GM21447 (cell line): Measurements from ENCODE around the gene WDR64.

ENCODE experiments used
- ATAC-seq: cut with Tn5 transposase; IDR thresholded peaks from one replicate; pipeline ENCODE4 v1.9.1; 2021; ENCODE audit not compliant: unreplicated experiment

The WDR64 gene

DNA sequence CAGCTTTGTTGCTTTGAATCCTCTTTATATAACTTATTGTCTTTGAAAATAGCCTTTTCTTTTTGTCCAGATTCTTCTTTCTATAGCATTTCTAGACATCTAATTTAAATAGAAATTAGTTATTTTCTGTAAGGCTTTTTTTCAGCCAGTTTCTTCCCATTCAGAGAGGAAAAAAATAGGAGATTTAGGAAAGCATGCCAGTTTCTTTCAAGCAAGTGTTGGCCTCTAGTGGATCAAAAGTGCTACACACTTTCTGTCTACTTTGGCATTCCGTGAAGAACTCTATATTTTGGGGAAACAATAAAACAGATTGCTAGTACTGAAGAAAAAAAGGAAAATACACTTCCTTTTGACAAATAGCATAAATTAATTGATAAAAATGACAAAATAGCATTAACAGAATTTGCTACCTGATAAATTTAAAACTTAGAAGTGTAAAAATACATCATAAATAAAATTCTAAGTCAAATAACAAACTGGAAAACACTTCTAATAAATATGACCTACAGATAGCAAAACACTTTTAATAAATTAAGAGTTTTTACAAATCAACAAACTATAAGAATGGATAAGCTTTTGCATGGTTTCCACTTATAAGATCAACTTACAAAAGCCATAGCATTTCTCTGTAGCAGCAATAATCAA lies 182.8 kb downstream of the WDR64 start:
- no peak for ATAC-seq

DNA sequence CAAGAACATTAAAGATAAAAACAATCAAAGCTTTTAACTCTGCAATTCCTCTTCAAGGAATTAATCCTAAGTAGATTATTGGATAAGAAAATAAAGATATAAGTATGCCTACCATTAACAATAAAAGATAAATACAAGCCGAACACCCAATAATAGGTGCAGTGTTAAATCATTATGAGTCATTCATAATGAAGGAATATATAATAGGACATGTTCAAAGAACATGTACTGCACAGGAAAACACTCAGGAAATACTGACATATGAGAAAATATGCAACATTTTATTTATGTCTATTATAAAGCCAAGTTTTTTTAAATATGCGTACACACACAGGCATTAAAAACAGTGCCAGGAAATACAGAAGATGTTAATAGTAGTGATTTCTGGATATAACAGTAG lies 184.9 kb downstream of the WDR64 start:
- ATAC-seq, result no peak

DNA sequence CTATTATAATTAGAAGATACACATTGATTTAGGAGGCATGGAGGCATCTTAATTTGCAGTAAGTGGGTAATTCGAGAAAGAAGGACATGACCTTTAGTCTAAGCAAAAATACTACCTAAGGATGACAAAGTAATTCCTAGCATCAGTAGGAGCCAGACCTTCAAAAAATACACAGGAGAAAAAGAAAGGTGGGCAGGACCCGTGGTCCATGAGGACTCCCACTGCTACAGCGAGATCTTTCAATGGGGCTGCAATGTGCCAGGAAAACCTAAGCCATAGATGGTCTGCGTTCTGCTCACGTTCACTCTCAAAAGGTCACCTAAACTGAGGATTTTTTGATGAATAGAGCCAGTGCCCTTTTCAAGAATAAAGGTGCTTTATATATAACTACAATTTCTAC lies 185.3 kb downstream of the WDR64 start:
- no peak for ATAC-seq

DNA sequence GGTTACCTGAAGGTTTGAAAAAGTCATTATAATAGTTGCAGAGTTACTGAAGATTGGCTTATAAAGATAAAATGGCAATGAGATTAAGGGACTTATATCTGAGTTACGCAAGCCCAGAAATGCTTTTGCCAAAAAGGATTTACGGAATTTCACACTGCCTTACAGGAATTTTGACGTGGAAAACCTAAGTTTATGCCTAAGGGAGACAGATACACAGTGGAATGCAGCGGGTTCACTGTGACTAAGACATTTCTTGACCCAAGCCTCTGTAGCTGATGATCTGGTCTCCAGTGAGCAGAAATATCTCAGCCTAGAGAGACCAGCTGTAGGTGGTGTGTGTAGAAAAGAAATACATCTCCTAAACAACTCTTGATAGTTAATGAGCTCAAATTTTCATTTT lies 185.8 kb downstream of the WDR64 start:
- ATAC-seq, result no peak

DNA sequence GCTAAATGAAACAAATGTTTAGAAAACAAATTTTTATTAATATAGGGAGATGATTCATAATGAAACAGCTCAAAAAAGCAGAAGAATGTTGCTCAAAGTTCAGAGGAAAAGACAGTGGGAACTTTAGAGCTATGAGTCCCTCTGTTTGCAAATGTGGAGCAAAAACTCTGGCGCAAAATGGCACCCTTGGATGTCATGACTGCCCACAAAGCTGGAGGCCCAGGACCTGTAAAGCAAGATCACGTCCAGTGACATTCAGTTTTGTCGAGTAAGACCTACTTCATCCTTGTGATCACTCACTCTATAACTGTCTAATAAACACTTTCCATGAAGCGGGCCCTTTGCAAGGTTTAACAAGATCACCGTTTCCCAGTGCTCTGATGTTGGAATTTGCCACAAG lies 186.8 kb downstream of the WDR64 start:
- no peak for ATAC-seq

DNA sequence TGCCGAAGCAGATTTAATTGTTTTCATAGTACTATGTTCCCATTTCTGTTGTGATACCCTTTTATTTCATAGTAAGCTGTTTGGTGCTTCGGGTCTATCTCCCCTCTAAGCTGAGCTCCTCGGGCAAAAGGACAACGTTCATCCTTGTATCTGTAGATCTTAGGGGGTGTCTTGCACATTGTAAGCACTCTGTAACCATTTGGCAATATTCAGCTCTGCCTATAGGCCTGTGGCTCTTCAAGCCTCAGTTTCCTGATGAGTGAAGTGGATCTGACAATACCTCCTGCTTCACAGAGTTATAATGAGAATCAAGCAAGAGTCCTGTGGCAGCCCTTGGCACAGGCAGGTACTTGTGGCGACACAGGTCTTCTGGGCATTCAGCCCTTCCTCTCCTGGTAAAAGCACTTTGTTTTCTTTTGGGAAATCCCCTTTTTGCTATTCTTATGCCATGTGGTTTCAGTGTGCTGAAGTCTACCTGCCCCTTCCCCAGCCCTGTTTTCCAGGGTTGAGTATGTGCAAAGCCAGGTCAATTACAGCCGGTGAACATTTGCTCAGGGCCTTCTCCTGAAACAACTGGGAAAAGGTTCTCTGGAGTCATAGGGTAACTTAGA lies 187.4 kb downstream of the WDR64 start:
- ATAC-seq, result peak; percentile 62

DNA sequence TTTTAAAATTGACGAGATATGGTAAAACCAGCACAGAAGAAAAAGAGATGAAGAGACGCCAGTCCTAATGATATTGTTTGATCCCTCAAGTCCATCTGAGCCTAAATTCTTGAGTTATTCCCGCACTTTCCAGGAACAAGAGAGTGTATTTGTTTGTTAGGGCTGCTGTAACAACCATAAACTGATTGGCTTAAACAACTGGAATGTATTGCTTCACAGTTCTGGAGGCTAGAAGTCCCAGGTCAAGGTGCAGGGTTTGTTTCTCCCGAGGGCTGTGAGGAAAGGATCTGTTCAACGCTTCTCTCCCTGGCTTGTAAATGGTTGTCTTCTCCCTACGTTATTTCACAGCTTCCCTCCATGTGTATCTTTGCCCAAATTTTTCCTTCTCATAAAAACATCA lies 188.1 kb downstream of the WDR64 start:
- no peak for ATAC-seq

DNA sequence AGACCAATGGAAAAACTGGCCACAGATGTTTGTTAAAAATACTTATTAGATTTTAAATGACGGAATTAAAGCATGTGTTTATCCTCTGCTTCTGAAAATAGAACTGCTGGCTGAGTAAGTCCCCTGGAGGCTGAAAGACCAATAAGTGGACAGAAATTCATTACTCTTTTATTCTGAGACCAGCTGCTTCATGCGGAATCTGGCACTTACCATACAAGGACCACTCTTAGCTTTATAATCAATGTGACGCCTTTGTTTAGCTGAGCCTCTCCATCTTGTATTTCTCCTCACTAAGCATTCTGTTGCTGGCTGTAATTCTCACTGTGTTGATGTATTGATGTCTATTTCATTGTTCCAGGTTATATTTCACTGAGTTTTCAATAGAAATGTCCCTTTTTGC lies 189.6 kb downstream of the WDR64 start:
- ATAC-seq, result no peak

DNA sequence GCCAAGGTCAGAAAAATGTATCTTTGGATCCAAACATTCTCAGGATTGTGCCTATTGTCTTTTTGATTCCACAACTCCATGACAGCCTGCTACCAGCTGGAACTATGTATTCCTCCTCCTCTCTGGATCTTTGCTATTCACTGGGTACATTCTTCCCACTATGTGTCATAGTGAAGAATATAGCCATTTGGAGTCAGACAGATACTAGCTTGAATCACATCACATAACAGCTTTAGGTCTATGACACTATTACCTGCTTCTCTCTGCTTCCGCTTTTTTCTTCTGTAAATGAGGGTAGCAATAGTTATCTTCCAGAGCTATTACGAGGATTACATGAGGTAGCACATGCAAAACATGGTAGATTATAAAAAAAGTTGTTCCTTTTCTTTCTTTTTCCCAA lies 190.5 kb downstream of the WDR64 start:
- ATAC-seq, result no peak

DNA sequence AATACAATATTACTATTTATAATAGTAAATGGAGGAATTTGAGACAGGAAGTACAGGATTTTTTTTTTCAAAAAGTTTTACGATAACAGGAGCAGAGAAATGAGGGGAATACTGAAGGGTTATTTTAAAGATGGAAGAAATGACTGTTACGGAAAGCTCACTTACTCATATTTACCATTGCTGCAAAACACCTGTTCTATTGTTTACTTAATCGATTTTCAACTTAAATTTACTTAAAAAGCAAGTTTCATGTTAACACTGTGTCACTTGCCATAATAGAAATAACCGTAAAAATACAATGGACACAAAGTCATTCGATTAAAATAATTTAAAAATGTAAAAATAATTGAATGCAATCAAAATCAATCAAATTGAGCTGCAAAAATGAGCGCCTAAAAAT lies 192.5 kb downstream of the WDR64 start:
- no peak for ATAC-seq

DNA sequence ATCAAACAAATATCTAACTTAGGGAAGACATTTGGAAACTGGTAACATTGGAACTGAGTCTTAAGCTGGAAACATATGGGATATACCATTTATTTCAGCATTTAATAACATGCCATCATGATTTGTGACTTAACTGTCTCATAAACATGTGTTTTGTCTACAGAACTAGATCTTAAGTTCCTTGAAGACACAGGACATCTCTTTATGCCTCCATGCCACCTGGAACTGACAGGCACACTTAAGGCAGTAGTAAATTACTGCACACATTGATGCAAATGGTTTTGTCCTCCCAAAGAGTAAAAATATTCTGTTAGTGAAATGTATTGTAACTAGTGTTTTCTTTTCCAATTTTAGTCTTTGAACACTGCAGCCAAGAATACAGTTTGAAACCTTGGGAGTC lies 194.3 kb downstream of the WDR64 start:
- ATAC-seq, result no peak

DNA sequence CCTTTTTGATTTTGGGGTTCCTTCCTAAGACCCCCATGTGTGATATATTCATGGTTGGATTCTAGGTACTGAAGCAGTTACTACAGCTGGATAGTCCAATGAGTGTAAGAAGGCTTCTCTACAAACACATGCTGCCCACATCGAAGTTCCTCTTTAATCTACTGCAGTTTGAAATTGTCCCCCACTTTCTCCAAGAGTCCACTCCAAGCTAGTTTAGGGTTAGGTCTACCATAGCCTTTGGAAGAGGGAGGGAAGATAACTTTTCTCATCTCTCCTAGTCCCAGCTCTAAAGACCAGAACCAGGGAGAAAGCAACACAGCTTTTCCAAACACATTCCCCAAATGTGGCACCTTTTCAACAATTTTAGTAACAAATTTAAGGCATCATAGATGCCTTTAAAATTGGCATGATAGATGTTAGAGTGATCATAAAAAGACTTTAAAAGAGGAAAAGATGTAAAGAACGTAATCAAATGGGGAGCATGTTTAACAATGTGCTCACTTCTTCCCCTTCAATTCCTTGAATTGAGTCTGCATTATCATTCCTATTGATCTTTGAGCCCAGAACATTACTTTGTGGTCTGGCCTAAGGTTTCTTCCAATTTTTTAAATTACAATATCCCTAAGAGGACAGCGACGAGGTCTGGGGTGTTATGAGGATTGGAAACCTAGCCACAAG lies 194.9 kb downstream of the WDR64 start:
- ATAC-seq, result no peak

DNA sequence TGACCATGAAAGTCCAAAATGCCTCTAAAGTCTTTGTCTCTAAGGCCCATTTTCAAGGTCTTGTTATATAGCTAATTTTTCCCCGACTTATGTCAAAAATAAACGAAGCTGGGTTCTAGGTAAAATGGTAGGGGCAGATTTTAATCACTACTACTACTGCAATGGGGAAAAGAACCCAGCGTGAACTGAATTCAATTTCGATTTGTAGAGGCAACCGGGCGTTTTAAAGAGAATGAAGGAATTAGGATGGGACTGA lies 195.4 kb downstream of the WDR64 start:
- ATAC-seq, result no peak

DNA sequence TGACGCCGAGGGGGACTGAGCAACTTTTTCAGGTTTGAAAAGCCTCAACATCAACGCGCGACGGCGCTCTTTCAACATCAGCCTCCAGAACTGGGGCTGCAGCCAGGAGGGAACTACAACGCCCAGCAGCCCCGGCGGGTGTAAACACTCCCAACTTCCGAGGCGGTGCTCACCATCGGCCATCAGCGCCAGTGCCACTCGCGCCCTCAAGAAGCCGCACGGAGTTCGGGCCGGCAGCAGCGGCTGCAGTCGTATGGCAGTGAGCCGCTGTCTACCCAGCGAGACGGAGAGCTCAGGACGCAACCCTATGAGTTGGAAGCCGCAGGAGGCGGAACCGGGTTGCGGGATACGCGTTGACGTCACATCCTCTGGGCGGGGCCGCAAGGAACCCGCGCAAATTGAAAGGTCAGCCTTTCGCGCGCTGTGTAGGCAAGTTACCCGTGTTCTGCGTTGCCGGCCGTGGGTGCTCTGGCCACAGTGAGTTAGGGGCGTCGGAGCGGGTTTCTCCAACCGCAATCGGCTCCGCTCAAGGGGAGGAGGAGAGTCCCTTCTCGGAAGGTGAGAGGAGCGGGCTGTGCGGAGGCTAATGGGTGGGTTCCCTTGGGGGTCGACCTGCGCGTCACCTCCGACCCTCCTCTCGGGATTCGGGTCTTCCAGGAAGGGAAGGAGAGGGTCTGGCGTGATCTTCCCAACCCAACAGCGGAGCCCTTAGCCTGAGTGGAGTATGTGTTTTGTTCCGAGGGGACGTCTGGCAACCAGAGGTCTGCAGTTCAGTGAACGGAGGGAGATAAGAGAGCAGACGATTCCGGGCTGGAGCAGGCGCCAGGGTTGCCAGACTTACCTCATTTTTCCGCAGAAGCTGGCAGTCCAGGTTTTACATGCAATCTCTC lies 196.0 kb downstream of the WDR64 start, which contains the start of gene EXO1:
TSS of gene EXO1 (plus strand) at position 409 of the 890 bp plus-strand sequence. CDS start 2,222 bp downstream, outside the sequence.
- peak; percentile 95 for ATAC-seq

DNA sequence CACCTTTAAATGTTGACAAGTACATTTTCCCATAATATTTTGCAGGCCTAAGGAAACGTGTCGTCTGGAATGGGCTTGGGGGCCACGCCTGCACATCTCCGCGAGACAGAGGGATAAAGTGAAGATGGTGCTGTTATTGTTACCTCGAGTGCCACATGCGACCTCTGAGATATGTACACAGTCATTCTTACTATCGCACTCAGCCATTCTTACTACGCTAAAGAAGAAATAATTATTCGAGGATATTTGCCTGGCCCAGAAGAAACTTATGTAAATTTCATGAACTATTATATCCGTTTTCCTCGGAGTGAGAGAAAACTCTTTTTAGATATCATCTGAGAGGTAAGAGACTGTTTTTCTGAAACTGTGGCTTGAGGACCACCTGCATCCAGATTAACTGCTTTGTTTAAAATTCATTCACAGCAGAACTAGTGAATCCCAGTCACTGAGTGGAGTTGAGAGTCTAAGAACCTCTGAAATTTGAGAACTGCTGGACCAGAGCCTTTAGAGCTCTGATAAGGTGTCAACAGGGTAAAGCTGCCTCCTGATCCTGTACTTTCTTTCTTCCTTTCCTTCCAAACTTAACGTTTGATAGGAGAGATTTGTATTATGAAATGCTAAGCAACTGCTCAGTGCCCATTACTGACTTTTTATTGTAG lies 196.7 kb downstream of the WDR64 start:
- ATAC-seq, result peak; percentile 14

DNA sequence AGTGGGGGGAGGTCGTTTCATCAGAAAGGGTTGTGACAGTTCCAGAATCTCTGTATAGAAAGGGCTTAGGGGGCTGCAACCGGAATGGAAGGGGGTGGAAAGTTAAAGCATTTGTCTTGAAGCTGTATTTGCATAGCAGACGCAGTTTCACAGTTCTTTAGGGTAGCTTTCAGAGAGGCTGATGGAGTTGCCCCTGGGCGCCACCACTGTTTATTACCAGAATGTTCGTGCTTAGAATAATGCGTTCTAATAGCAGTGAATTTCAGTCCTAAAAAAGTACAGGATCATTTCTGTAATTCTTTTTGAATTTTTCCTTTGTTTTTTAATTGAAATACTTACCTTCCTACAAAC lies 197.2 kb downstream of the WDR64 start:
- ATAC-seq, result no peak
